K562 (cell line): ENCODE results near the gene LY6G5B. TPM values are rescaled to one million over a fixed set of nuclear protein-coding genes. Genes with fewer than 3 reads are reported as not detected.

Experiments used
- CBX1 ChIP-seq: sonication (generic); IDR thresholded peaks from 2 replicates; pipeline ENCODE4 v1.6.1; 2016; ENCODE audit warnings: antibody characterized with exemption, low read depth, mild to moderate bottlenecking
- COPS2 ChIP-seq: fragments of 450-650 bp; conservative IDR thresholded peaks from 2 replicates; pipeline ENCODE4 v1.6.1; 2016; ENCODE audit warnings: mild to moderate bottlenecking, moderate library complexity
- CREB5 ChIP-seq: fragments of 250-450 bp; sonication (Bioruptor Pico); IDR thresholded peaks from 2 replicates; pipeline ENCODE4 v1.5.0; 2020; ENCODE audit warnings: mild to moderate bottlenecking
- FIP1L1 ChIP-seq: fragments of 200-400 bp; formaldehyde crosslinking; IDR thresholded peaks from 2 replicates; pipeline ENCODE4 v1.6.1; 2018; ENCODE audit warnings: mild to moderate bottlenecking, low read depth, low read length; ENCODE audit not compliant: poor library complexity, severe bottlenecking
- FOSL1 ChIP-seq: fragments of 200-800 bp; sonication (Bioruptor generic); conservative IDR thresholded peaks from 2 replicates; pipeline ENCODE4 v1.6.1; 2016; ENCODE audit warnings: missing genetic modification characterization, missing compliant biosample characterization
- FOXK1 ChIP-seq: sonication (generic); formaldehyde crosslinking; IDR thresholded peaks from 2 replicates; pipeline ENCODE4 v1.8.0; 2022; ENCODE audit warnings: missing genetic modification reagents, mild to moderate bottlenecking, borderline replicate concordance
- GATA2 ChIP-seq: sonication (generic); formaldehyde crosslinking; IDR thresholded peaks from 2 replicates; pipeline ENCODE4 v1.4.0; 2020; ENCODE audit warnings: mild to moderate bottlenecking, missing genetic modification reagents
- HLTF ChIP-seq: fragments of 450-650 bp; IDR thresholded peaks from 2 replicates; pipeline ENCODE4 v1.6.1; 2016
- LCOR ChIP-seq: sonication (generic); formaldehyde crosslinking; IDR thresholded peaks from 2 replicates; pipeline ENCODE4 v1.8.0; 2022; ENCODE audit warnings: mild to moderate bottlenecking, missing genetic modification reagents
- MIER1 ChIP-seq: fragments of 450-650 bp; IDR thresholded peaks from 2 replicates; pipeline ENCODE4 v1.6.1; 2016; ENCODE audit warnings: antibody characterized with exemption, mild to moderate bottlenecking, low read depth
- NCOR1 ChIP-seq: fragments of 450-650 bp; IDR thresholded peaks from 2 replicates; pipeline ENCODE4 v1.6.1; 2016; ENCODE audit warnings: mild to moderate bottlenecking, moderate library complexity
- SREBF2 ChIP-seq: sonication (generic); formaldehyde crosslinking; IDR thresholded peaks from 2 replicates; pipeline ENCODE4 v1.4.0; 2020; ENCODE audit warnings: mild to moderate bottlenecking, missing genetic modification reagents
- TSHZ1 ChIP-seq: fragments of 250-450 bp; sonication (Bioruptor Pico); IDR thresholded peaks from 2 replicates; pipeline ENCODE4 v1.4.0; 2020; ENCODE audit warnings: mild to moderate bottlenecking, moderate library complexity
- ZBTB1 ChIP-seq: sonication (generic); formaldehyde crosslinking; IDR thresholded peaks from 2 replicates; pipeline ENCODE4 v1.8.1; 2023; ENCODE audit warnings: missing genetic modification reagents, low read depth, mild to moderate bottlenecking, borderline replicate concordance
- ZBTB11 ChIP-seq, 3 experiments: fragments of 200-800 bp in 1 of 3; fragments of 250-450 bp in 1 of 3; fragments of 450-650 bp in 1 of 3; sonication (Bioruptor Pico) in 1 of 3; sonication (Bioruptor generic) in 1 of 3; formaldehyde crosslinking in 1 of 3; IDR thresholded peaks; 2 replicates each; pipeline versions ENCODE4 v1.6.1 to v1.8.0; 2016 to 2022; ENCODE audit warnings: mild to moderate bottlenecking in 2 of 3, missing genetic modification characterization in 2 of 3, missing compliant biosample characterization in 1 of 3, moderate library complexity in 1 of 3
- ZKSCAN8 ChIP-seq: fragments of 200-800 bp; sonication (Bioruptor generic); IDR thresholded peaks from 2 replicates; pipeline ENCODE4 v1.6.1; 2016; ENCODE audit warnings: missing genetic modification characterization, missing compliant biosample characterization
- ZNF274 ChIP-seq: IDR thresholded peaks from 2 replicates; pipeline ENCODE4 v1.6.1; 2011; ENCODE audit warnings: low read depth, mild to moderate bottlenecking, low read length, moderate library complexity, borderline replicate concordance
- ZNF445 ChIP-seq: fragments of 250-450 bp; sonication (Bioruptor Pico); IDR thresholded peaks from 2 replicates; pipeline ENCODE4 v1.4.0; 2020; ENCODE audit warnings: low read depth, mild to moderate bottlenecking, moderate library complexity
- ZNF766 ChIP-seq: fragments of 200-800 bp; sonication (Bioruptor generic); conservative IDR thresholded peaks from 2 replicates; pipeline ENCODE4 v1.6.1; 2016; ENCODE audit warnings: missing genetic modification characterization, missing compliant biosample characterization
- polyA plus RNA-seq, 8 experiments: library from polyadenylated mRNA; depleted of rRNA in 4 of 8; stranded (reverse) in 5 of 8; unstranded in 3 of 8; fragments of >200 nt; fragmentation: Nextera tagmentation in 2 of 8; fragmentation: Illumina TruSeq in 1 of 8; extraction: Ambion mirVana in 2 of 8; extraction: Trizol in 1 of 8; gene quantifications; 2 replicates each; pipeline versions ENCODE4 v1.2.1 to v1.2.3, GENCODE V29; 2011 to 2014; ENCODE audit warnings: inconsistent platforms in 1 of 8, missing spikeins in 1 of 8
- total RNA-seq, 7 experiments: library from RNA; depleted of rRNA in 6 of 7; stranded (reverse); fragments of >200 nt in 6 of 7; fragmentation: Illumina TruSeq in 2 of 7; extraction: Trizol in 2 of 7; gene quantifications; 2 replicates each; pipeline versions ENCODE4 v1.2.1 to v1.2.3, GENCODE V29; 2011 to 2021; ENCODE audit warnings: low replicate concordance in 1 of 7

Gene LY6G5B
- total and polyA plus RNA-seq, 9 of the 15 experiments (the other 6 are each of a cell fraction or from before 2014, with no cell fraction given), result 6.0 to 27.0 (median 7.5) TPM

GRCh38 chr6:31690231-31691077, 20.7 kb downstream of the LY6G5B start (continued):
- TF ChIP-seq CREB5 (CRISPR knock-in tag) (no peak), TSHZ1 (CRISPR knock-in tag) (no peak), NCOR1 (peak; percentile 81), FIP1L1 (no peak), HLTF (peak; percentile 51; the same call in 1 of the 2 replicates), CBX1 (no peak), FOXK1 (CRISPR knock-in tag) (peak; percentile 56; the same call in 1 of the 2 replicates), ZKSCAN8 (CRISPR knock-in tag) (no peak), ZNF766 (CRISPR knock-in tag) (no peak), COPS2 (no peak), MIER1 (peak; percentile 33; the same call in 1 of the 2 replicates), GATA2 (CRISPR knock-in tag) (peak; percentile 56; the same call in 1 of the 2 replicates), ZBTB1 (CRISPR knock-in tag) (no peak), ZBTB11 (CRISPR knock-in tag; IDR thresholded peaks at IDR 0.05) (peak in 2 of 3 experiments; percentile 9 to 57; a peak in 2 of 6 replicates), LCOR (CRISPR knock-in tag) (peak; percentile 90), SREBF2 (CRISPR knock-in tag) (no peak; the same call in 1 of the 2 replicates), FOSL1 (tag) (peak; percentile 99), ZNF445 (CRISPR knock-in tag) (no peak), ZNF274 (no peak)
